Tibial nerve (tissue), 4 donors: ENCODE results near the gene TCP11L2. TPM values are rescaled to one million over a fixed set of nuclear protein-coding genes. Genes with fewer than 3 reads are reported as not detected.
"Not testable (repeated sequence)": the region's sequence is repeated elsewhere in the genome, so short reads cannot be mapped to it uniquely, and the experiment has no call there.

Experiments
- DNase-seq, 2 donors: peaks; one replicate each; pipeline ENCODE4 v3.0.0-alpha.2; 2019; ENCODE audit warnings: low spot score in 2 of 2
- H3K27ac ChIP-seq, 4 donors: fragments of 200-600 bp; sonication (generic) in 3 of 4; one replicate each; pipeline ENCODE4 v1.5.1; 2017 to 2019; ENCODE audit warnings: mild to moderate bottlenecking in 1 of 4
- H3K27me3 ChIP-seq, 2 donors: fragments of 200-600 bp; sonication (generic) in 1 of 2; one replicate each; pipeline versions ENCODE4 v1.5.1 to v1.6.0; 2017 to 2019
- H3K36me3 ChIP-seq, 3 donors: fragments of 200-600 bp; sonication (generic); one replicate each; pipeline ENCODE4 v1.5.1; 2018 to 2019
- H3K4me1 ChIP-seq, 4 donors: fragments of 200-600 bp; sonication (generic) in 3 of 4; one replicate each; pipeline ENCODE4 v1.5.1; 2017 to 2019
- H3K4me3 ChIP-seq, 4 donors: fragments of 200-600 bp; sonication (generic) in 3 of 4; one replicate each; pipeline ENCODE4 v1.5.1; 2017 to 2019; ENCODE audit warnings: mild to moderate bottlenecking in 1 of 4, moderate library complexity in 1 of 4
- H3K9me3 ChIP-seq, 4 donors: fragments of 200-600 bp; sonication (generic) in 3 of 4; one replicate each; pipeline ENCODE4 v1.5.1; 2017 to 2019
- EP300 ChIP-seq, 2 donors: sonication (generic); formaldehyde crosslinking; IDR thresholded peaks; one replicate each; pipeline ENCODE4 v1.6.1; 2017; ENCODE audit warnings: antibody characterized with exemption in 2 of 2, mild to moderate bottlenecking in 1 of 2
- POLR2A ChIP-seq, 2 donors: fragments of 450-650 bp; IDR thresholded peaks; one replicate each; pipeline ENCODE4 v1.6.1; 2017; ENCODE audit warnings: antibody characterized with exemption in 2 of 2, mild to moderate bottlenecking in 2 of 2, moderate library complexity in 2 of 2
- WGBS, 2 donors: methylation state at CpG; one replicate each; pipeline ENCODE4 v1.1.5; 2018; 5-methylcytosine and 5-hydroxymethylcytosine counted together
- total RNA-seq, 4 donors: library from RNA; depleted of rRNA; stranded (reverse); fragments of >200 nt; gene quantifications; one replicate each; pipeline ENCODE4 v1.1.0, GENCODE V29; 2016
- TF ChIP-seq, protein P1 (sequence below), 5 experiments: fragments of 200-600 bp in 3 of 5; fragments of 450-650 bp in 2 of 5; sonication (generic) in 3 of 5; IDR thresholded peaks; one replicate each; pipeline ENCODE4 v1.5.1; 2016 to 2019; ENCODE audit warnings: antibody characterized with exemption in 5 of 5, mild to moderate bottlenecking in 3 of 5, moderate library complexity in 2 of 5

TCP11L2 gene
- total RNA-seq, 4 donors from 2014 or later = 21.6 to 34.9 (median 29.8) TPM

DNA sequence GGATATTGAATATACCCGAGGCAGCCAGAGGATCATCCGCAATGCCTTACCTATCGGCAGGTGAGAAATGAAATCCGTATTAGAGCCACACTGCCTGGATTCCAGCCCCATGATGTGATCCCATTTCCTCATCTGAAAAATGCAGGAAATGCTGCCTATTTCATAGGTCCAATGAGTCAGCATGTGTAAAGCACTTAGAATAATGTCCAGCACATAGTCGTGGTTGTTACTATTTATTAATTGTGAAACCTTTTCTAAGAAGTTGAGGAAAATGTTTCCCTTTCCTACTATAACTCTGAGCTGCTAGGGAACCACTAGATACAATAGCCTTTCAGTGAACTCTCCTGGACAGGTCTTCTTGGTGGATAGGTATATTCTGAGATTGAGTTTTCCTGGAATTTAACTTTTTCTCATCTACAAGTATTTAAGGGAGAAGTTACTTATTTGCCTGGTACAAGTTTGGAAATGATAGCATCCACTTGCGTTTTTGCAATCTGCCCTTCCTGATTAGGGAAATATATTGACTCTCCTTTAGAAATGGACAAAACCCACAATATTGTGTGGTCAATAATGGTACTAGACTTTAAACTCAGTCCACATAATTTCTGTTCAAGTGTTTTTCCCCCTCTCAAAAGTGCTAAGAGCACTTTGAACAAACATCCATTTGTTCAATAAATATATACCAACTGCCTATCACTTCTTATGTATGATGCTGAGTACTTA lies 67.3 kb downstream of the TCP11L2 start:
- no peak overlapping the region for H3K27ac ChIP-seq
- WGBS, 2 donors = 86 to 88% methylated on average over 6 of the region's 6 CpGs
- no peak for DNase-seq

GRCh38 chr12:106378788-106379187 lies 76.3 kb downstream of the TCP11L2 start:
- Histone ChIP-seq H3K36me3 (peaks cover 0 to 86% (median 12%) of the 10 kb centered on the region in 3 donors), H3K27ac (no peak overlapping the region), H3K4me3 (no peak overlapping the region)

More for the DNA sequence above, 67.3 kb downstream of the TCP11L2 start:
- Histone ChIP-seq H3K9me3 (no peaks in the 10 kb centered on the region), H3K4me1 (no peaks in the 10 kb centered on the region), H3K4me3 (no peak overlapping the region), H3K36me3 (peaks cover 0 to 72% (median 0%) of the 10 kb centered on the region in 3 donors), H3K27me3 (no peaks in the 10 kb centered on the region)
- TF ChIP-seq POLR2A (IDR thresholded peaks at IDR 0.05) = no peak
- no peak for TF ChIP-seq EP300 (IDR thresholded peaks at IDR 0.05)
- TF ChIP-seq, protein P1, sequence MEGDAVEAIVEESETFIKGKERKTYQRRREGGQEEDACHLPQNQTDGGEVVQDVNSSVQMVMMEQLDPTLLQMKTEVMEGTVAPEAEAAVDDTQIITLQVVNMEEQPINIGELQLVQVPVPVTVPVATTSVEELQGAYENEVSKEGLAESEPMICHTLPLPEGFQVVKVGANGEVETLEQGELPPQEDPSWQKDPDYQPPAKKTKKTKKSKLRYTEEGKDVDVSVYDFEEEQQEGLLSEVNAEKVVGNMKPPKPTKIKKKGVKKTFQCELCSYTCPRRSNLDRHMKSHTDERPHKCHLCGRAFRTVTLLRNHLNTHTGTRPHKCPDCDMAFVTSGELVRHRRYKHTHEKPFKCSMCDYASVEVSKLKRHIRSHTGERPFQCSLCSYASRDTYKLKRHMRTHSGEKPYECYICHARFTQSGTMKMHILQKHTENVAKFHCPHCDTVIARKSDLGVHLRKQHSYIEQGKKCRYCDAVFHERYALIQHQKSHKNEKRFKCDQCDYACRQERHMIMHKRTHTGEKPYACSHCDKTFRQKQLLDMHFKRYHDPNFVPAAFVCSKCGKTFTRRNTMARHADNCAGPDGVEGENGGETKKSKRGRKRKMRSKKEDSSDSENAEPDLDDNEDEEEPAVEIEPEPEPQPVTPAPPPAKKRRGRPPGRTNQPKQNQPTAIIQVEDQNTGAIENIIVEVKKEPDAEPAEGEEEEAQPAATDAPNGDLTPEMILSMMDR (IDR thresholded peaks at IDR 0.05) = no peak

DNA sequence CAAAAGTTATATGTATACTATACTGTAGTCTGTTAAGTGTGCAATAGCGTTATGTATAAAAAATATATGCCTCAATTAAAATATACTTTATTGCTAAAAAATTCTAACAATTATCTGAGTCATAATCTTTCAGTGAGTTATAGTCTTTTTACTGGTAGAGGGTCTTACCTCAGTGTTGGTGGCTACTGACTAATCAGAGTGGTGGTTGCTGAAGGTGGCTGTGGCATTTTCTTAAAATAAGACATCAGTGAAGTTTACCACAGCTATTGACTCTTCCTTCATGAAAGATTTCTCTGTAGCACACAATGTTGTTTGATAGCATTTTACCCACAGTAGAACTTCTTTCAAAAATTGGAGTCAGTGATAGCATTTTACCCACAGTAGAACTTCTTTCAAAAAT lies 78.4 kb downstream of the TCP11L2 start:
- Histone ChIP-seq H3K9me3 (peaks cover 0 to 10% (median 0%) of the 10 kb centered on the region in 4 donors), H3K27me3 (no peaks in the 10 kb centered on the region), H3K36me3 (peaks cover 0 to 89% (median 12%) of the 10 kb centered on the region in 3 donors), H3K4me3 (no peak overlapping the region), H3K27ac (no peak overlapping the region), H3K4me1 (no peaks in the 10 kb centered on the region)
- no peak for TF ChIP-seq POLR2A (IDR thresholded peaks at IDR 0.05)
- TF ChIP-seq, protein P1 (IDR thresholded peaks at IDR 0.05) = no peak
- no peak for TF ChIP-seq EP300 (IDR thresholded peaks at IDR 0.05)
- WGBS, 2 donors = 95 to 100% methylated on average over 1 of the region's 1 CpG
- no peak for DNase-seq

More at GRCh38 chr12:106378788-106379187, 76.3 kb downstream of the TCP11L2 start:
- Histone ChIP-seq H3K27me3 (no peaks in the 10 kb centered on the region), H3K9me3 (peaks cover 0 to 10% (median 0%) of the 10 kb centered on the region in 4 donors), H3K4me1 (no peaks in the 10 kb centered on the region)
- no peak for DNase-seq
- TF ChIP-seq POLR2A (IDR thresholded peaks at IDR 0.05) (no peak), EP300 (IDR thresholded peaks at IDR 0.05) (no peak)
- TF ChIP-seq, protein P1 (IDR thresholded peaks at IDR 0.05) = no peak
- WGBS, 2 donors = 82 to 87% methylated on average over 4 of the region's 4 CpGs

DNA sequence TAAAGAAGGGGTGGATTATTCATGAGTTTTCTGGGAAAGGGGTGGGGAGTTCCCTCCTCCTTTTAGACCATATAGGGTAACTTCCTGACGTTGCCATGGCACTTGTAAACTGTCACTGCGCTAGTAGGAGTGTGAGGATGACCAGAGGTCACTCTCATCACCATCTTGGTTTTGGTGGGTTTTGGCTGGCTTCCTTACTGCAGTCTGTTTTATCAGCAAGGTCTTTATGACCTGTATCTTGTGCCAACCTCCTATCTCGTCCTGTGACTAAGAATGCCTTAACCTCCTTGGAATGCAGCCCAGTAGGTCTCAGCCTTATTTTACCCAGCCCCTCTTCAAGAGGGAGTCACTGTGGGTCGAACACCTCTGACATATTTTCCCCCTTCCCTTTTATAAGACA lies 79.3 kb downstream of the TCP11L2 start:
- not testable (repeated sequence) for DNase-seq, H3K27ac ChIP-seq, H3K4me1 ChIP-seq, H3K27me3 ChIP-seq, H3K4me3 ChIP-seq
- WGBS, 2 donors = 92 to 93% methylated on average over 4 of the region's 4 CpGs
- peaks cover 0 to 10% (median 0%) of the 10 kb centered on the region in 4 donors for H3K9me3 ChIP-seq
- peaks cover 0 to 80% (median 9%) of the 10 kb centered on the region in 3 donors for H3K36me3 ChIP-seq

- no peak for DNase-seq
- Histone ChIP-seq H3K4me1 (no peaks in the 10 kb centered on the region), H3K9me3 (peaks cover 0 to 8% (median 0%) of the 10 kb centered on the region in 4 donors), H3K27me3 (no peaks in the 10 kb centered on the region), H3K4me3 (no peak overlapping the region), H3K27ac (no peak overlapping the region), H3K36me3 (peaks cover 0 to 37% (median under 1%) of the 10 kb centered on the region in 3 donors)
- TF ChIP-seq POLR2A (IDR thresholded peaks at IDR 0.05) = no peak
- no peak for TF ChIP-seq EP300 (IDR thresholded peaks at IDR 0.05)
- TF ChIP-seq, protein P1 (IDR thresholded peaks at IDR 0.05) = no peak
- 83 to 88% methylated on average over 5 of the region's 5 CpGs for WGBS, 2 donors
Measured at GRCh38 chr12:106386813-106387535, 84.4 kb downstream of the TCP11L2 start.
